DOHH2 (cell line): ENCODE results near the gene ATG14.

ENCODE experiments used
- H3F3A ChIP-seq: fragments of 200-600 bp; sonication (generic), shearing (Covaris generic); 2 replicates; pipeline ENCODE4 v1.6.0; 2016; ENCODE audit warnings: antibody characterized with exemption, mild to moderate bottlenecking; ENCODE audit not compliant: control insufficient read depth, insufficient read depth
- H3K27ac ChIP-seq: fragments of 200-600 bp; sonication (generic); 2 replicates; pipeline ENCODE4 v1.5.1; 2014; ENCODE audit warnings: low read depth, mild to moderate bottlenecking, low read length, moderate library complexity
- H3K27me3 ChIP-seq: fragments of 200-600 bp; sonication (generic); 2 replicates; pipeline ENCODE4 v1.6.1; 2014; ENCODE audit warnings: mild to moderate bottlenecking, low read length, mixed read lengths; ENCODE audit not compliant: control insufficient read depth
- H3K36me3 ChIP-seq: fragments of 200-600 bp; sonication (generic); 2 replicates; pipeline ENCODE4 v1.6.1; 2014; ENCODE audit warnings: mild to moderate bottlenecking, low read length, moderate library complexity, mixed read lengths; ENCODE audit not compliant: control insufficient read depth
- H3K4me1 ChIP-seq: fragments of 200-600 bp; sonication (generic); 2 replicates; pipeline ENCODE4 v1.6.1; 2014; ENCODE audit warnings: mild to moderate bottlenecking, low read length, mixed read lengths; ENCODE audit not compliant: control insufficient read depth
- H3K4me2 ChIP-seq: fragments of 200-600 bp; sonication (generic); 2 replicates; pipeline ENCODE4 v1.6.0; 2014; ENCODE audit warnings: mild to moderate bottlenecking, low read length, moderate library complexity
- H3K4me3 ChIP-seq: fragments of 200-600 bp; sonication (generic); 2 replicates; pipeline ENCODE4 v1.5.1; 2014; ENCODE audit warnings: mild to moderate bottlenecking, low read length, mixed read lengths
- H3K79me2 ChIP-seq: fragments of 200-600 bp; sonication (generic); 2 replicates; pipeline ENCODE4 v1.6.1; 2014; ENCODE audit warnings: mild to moderate bottlenecking, low read length, mixed read lengths; ENCODE audit not compliant: control insufficient read depth
- H3K9me2 ChIP-seq: fragments of 200-600 bp; sonication (generic); replicated peaks from 2 replicates; pipeline ENCODE4 v1.6.1; 2014; ENCODE audit warnings: mild to moderate bottlenecking, low read length, mixed read lengths; ENCODE audit not compliant: control insufficient read depth
- H3K9me3 ChIP-seq: fragments of 200-600 bp; sonication (generic); 2 replicates; pipeline ENCODE4 v1.6.1; 2014; ENCODE audit warnings: antibody characterized with exemption, low read length, mixed read lengths; ENCODE audit not compliant: control insufficient read depth, insufficient read depth
- H4K20me1 ChIP-seq: fragments of 200-600 bp; sonication (generic); 2 replicates; pipeline ENCODE4 v1.6.0; 2014; ENCODE audit warnings: low read depth, mild to moderate bottlenecking, antibody characterized with exemption, low read length, moderate library complexity; ENCODE audit not compliant: control insufficient read depth, insufficient read depth
- CTCF ChIP-seq: fragments of 200-600 bp; sonication (generic); IDR thresholded peaks from one replicate; pipeline ENCODE4 v1.5.1; 2014; ENCODE audit warnings: antibody characterized with exemption, mild to moderate bottlenecking, low read depth, low read length; ENCODE audit not compliant: poor library complexity, severe bottlenecking
- EZH2phosphoT487 ChIP-seq: fragments of 200-600 bp; sonication (generic); IDR thresholded peaks from 2 replicates; pipeline ENCODE4 v1.6.1; 2017; ENCODE audit warnings: borderline replicate concordance, mild to moderate bottlenecking, antibody characterized with exemption, low read length, moderate library complexity, mixed read lengths

Gene ATG14

GRCh38 chr14:55341781-55342180, 69.8 kb downstream of the ATG14 start:
- Histone ChIP-seq H3K4me3 (no peak overlapping the region), H3F3A (no peaks in the 10 kb centered on the region), H3K79me2 (peaks cover 49% of the 10 kb centered on the region), H3K9me2 (no peaks in the 10 kb centered on the region), H3K4me2 (no peak overlapping the region), H3K27ac (no peak overlapping the region), H3K9me3 (no peaks in the 10 kb centered on the region), H3K4me1 (no peaks in the 10 kb centered on the region), H3K36me3 (no peaks in the 10 kb centered on the region), H3K27me3 (no peaks in the 10 kb centered on the region), H4K20me1 (peaks cover 3% of the 10 kb centered on the region; the same call in 1 of the 2 replicates)
- no peak for TF ChIP-seq CTCF

GRCh38 chr14:55340482-55340881, 71.1 kb downstream of the ATG14 start:
- H3K79me2 ChIP-seq: peaks cover 45% of the 10 kb centered on the region

GRCh38 chr14:55339770-55340169, 71.9 kb downstream of the ATG14 start:
- Histone ChIP-seq H3K4me3 (no peak overlapping the region), H3K36me3 (no peaks in the 10 kb centered on the region), H3K27ac (no peak overlapping the region), H3K4me1 (no peaks in the 10 kb centered on the region), H3K9me2 (no peaks in the 10 kb centered on the region), H3K4me2 (no peak overlapping the region), H3K27me3 (no peaks in the 10 kb centered on the region), H3K9me3 (no peaks in the 10 kb centered on the region), H4K20me1 (peaks cover 3% of the 10 kb centered on the region; the same call in 1 of the 2 replicates), H3K79me2 (peaks cover 48% of the 10 kb centered on the region), H3F3A (no peaks in the 10 kb centered on the region)
- TF ChIP-seq CTCF (no peak), EZH2phosphoT487 (no peak)

More at GRCh38 chr14:55340482-55340881, 71.1 kb downstream of the ATG14 start:
- no peaks in the 10 kb centered on the region for H3F3A ChIP-seq
- H3K4me2 ChIP-seq: no peak overlapping the region
- H4K20me1 ChIP-seq: peaks cover 3% of the 10 kb centered on the region; the same call in 1 of the 2 replicates
- H3K27ac ChIP-seq: no peak overlapping the region
- TF ChIP-seq CTCF (no peak), EZH2phosphoT487 (no peak)
- H3K9me3 ChIP-seq: no peaks in the 10 kb centered on the region
- H3K9me2 ChIP-seq: no peaks in the 10 kb centered on the region
- H3K4me3 ChIP-seq: no peak overlapping the region
- no peaks in the 10 kb centered on the region for H3K36me3 ChIP-seq
- no peaks in the 10 kb centered on the region for H3K27me3 ChIP-seq
- no peaks in the 10 kb centered on the region for H3K4me1 ChIP-seq

GRCh38 chr14:55336691-55337090, 74.9 kb downstream of the ATG14 start:
- Histone ChIP-seq H3K27ac (no peak overlapping the region), H3K79me2 (peaks cover 57% of the 10 kb centered on the region), H4K20me1 (peaks cover 7% of the 10 kb centered on the region; the same call in 1 of the 2 replicates)

More at GRCh38 chr14:55336691-55337090, 74.9 kb downstream of the ATG14 start:
- Histone ChIP-seq H3K4me2 (no peak overlapping the region), H3K4me3 (no peak overlapping the region), H3F3A (no peaks in the 10 kb centered on the region), H3K9me3 (no peaks in the 10 kb centered on the region), H3K4me1 (no peaks in the 10 kb centered on the region; the same call in 1 of the 2 replicates), H3K36me3 (no peaks in the 10 kb centered on the region), H3K9me2 (no peaks in the 10 kb centered on the region), H3K27me3 (no peaks in the 10 kb centered on the region)
- TF ChIP-seq CTCF (no peak), EZH2phosphoT487 (no peak)
